Coronary artery (tissue), 2 donors: Measurements from ENCODE around the gene MED12L.

Source experiments
- DNase-seq: peaks from one replicate; pipeline ENCODE4 v3.0.0-alpha.2; 2017; ENCODE audit warnings: low spot score
- H3K27ac ChIP-seq, 2 donors: fragments of 200-600 bp; sonication (generic); one replicate each; pipeline ENCODE4 v1.5.1; 2016 to 2019
- H3K4me3 ChIP-seq: fragments of 200-600 bp; sonication (generic); 2 replicates; pipeline ENCODE4 v1.5.1; 2016; ENCODE audit warnings: mild to moderate bottlenecking, moderate library complexity
- TF ChIP-seq, protein P1 (sequence below): fragments of 200-600 bp; sonication (generic); IDR thresholded peaks from one replicate; pipeline ENCODE4 v1.5.1; 2019; ENCODE audit warnings: antibody characterized with exemption

Gene MED12L

GRCh38 chr3:151468284-151468917 lies 382.9 kb downstream of the MED12L start:
- no peak for DNase-seq
- Histone ChIP-seq H3K4me3 (no peak overlapping the region), H3K27ac (no peak overlapping the region)
- TF ChIP-seq, protein P1, sequence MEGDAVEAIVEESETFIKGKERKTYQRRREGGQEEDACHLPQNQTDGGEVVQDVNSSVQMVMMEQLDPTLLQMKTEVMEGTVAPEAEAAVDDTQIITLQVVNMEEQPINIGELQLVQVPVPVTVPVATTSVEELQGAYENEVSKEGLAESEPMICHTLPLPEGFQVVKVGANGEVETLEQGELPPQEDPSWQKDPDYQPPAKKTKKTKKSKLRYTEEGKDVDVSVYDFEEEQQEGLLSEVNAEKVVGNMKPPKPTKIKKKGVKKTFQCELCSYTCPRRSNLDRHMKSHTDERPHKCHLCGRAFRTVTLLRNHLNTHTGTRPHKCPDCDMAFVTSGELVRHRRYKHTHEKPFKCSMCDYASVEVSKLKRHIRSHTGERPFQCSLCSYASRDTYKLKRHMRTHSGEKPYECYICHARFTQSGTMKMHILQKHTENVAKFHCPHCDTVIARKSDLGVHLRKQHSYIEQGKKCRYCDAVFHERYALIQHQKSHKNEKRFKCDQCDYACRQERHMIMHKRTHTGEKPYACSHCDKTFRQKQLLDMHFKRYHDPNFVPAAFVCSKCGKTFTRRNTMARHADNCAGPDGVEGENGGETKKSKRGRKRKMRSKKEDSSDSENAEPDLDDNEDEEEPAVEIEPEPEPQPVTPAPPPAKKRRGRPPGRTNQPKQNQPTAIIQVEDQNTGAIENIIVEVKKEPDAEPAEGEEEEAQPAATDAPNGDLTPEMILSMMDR, result peak; percentile 35

DNA sequence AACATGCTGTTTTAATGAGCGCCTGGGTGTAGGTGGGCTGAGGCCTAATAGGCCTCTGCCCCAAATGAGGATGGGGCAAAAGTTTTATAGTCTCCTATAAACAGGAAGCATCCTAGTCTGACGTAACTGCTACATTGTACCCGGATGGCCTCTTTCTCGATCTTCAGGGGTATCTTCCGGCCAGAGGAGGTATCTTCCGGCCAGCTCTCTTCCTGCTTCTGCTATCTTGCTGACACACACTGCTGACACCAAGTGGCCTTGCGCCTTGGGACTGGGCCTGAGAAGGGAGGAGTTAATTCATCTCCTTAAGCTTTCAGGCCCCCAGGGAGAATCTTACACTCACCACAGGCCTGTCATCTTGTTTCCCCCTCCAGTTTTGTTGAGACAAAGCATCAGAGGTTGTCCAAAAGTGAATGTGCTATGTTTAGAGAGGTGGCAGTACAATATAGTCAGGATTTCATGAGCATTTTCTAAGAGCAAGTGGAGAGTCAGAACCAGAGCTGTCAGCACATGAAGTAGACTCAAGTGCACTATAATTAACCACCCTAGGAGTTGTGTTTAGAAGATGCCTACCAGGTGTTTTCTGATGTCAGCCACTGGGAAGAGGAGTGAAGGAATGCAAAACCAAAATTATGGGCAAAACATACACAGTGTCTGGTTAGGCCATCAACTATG lies 391.0 kb downstream of the MED12L start:
- no peak overlapping the region for H3K27ac ChIP-seq
- TF ChIP-seq, protein P1, result no peak
- no peak for DNase-seq
- H3K4me3 ChIP-seq, result no peak overlapping the region

DNA sequence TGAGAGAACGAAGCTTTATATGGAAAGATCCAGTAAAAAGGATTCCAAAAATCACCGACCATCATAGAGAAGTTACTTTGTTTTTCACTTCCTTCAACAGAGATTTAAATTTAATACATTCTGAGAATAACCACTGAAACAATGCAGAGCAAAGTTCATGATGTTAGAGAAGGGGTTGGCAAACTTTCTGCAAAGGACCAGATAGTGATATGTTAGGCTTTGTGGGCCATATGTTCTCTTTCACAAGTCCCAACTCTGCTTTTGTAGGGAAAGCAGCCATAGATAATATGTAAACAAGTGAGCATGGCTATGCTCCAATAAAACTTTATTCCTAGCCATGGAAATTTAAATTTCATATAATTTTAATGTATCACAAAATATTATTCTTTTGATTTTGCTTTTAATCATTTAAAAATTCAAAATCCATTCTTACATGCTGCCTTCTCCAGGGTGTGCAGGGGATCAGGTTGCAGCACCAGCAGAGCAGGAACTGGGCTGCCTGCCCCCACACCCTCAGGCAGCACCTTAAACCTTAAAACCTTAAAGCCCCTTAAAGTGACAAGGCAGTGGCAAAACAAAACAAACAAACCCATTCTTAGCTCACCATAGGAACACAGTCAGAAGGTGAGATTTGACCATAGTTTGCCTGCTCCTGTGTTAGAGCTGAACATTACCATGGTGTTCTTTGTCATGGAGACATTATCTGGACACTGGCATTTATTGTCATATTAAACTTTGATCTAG lies 392.3 kb downstream of the MED12L start:
- no peak for DNase-seq
- Histone ChIP-seq H3K4me3 (no peak overlapping the region), H3K27ac (no peak overlapping the region)
- TF ChIP-seq, protein P1, result no peak

DNA sequence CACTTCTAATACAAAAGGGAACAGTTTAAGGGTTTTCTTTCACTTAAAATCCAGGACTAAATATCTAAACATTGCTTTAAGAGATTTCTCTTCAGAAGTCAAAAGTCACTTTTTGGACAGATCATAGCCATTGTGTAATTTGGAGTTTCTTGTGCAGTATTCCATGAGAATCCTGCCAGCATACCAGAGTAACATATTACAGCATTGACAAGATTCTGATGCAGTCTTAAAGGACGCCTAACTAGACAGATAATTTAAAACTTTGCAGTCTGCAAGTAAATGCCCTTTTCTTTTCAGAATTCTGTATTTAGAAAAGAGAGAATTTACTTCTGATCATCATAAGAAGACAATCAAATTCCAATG lies 392.9 kb downstream of the MED12L start:
- TF ChIP-seq, protein P1, result no peak
- Histone ChIP-seq H3K4me3 (no peak overlapping the region), H3K27ac (no peak overlapping the region)
- DNase-seq, result no peak

GRCh38 chr3:151479452-151479851 lies 394.0 kb downstream of the MED12L start:
- DNase-seq, result no peak
- Histone ChIP-seq H3K4me3 (no peak overlapping the region), H3K27ac (no peak overlapping the region)
- TF ChIP-seq, protein P1, result no peak

- TF ChIP-seq, protein P1, result no peak
- H3K4me3 ChIP-seq, result no peak overlapping the region
Observed at GRCh38 chr3:151480492-151480891, 395.0 kb downstream of the MED12L start.

More at GRCh38 chr3:151480492-151480891, 395.0 kb downstream of the MED12L start:
- no peak overlapping the region for H3K27ac ChIP-seq
- no peak for DNase-seq
